Measurements from ENCODE around the gene SLC27A6. TPM values are rescaled to one million over a fixed set of nuclear protein-coding genes. Genes with fewer than 3 reads are reported as not detected.

The SLC27A6 gene
- total RNA-seq, 1 experiment from 2014 or later = 7.9 TPM

DNA sequence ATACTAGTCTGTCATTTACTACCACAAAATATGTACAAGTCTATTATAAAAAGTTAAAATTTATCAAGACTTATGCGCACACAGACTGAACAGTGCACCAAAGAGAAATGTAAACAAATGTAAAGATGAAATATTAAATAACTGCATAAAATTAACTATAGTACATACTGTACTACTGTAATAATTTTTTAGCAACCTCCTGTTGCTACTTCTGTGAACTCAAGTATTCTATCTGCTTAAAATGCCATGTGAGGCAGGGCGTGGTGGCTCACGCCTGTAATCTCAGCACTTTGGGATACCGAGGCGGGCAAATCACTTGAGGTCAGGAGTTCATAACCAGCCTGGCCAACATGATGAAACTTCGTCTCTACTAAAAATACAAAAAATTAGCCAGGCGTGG is 115.5 kb downstream of the SLC27A6 start:
- RAD21 ChIA-PET (ENCODE audit: low non-redundant PET in 1 of 2, low total read pairs in 2 of 2, uncharacterized antibody in 2 of 2, unreplicated experiment in 2 of 2) = no interaction called here
- intact Hi-C loops (cut with micrococcal nuclease) = no loop called here
- H3K9me3 ChIP-seq (ENCODE audit: control insufficient read depth in 1 of 2, insufficient read depth in 1 of 2, low read depth in 1 of 2, low read length in 2 of 2) = no peaks in the 10 kb centered on the region

More for the DNA sequence above, 115.5 kb downstream of the SLC27A6 start:
- ATAC-seq (no peak), DNase-seq (ENCODE audit: low read depth, low spot score) (no peak)
- Histone ChIP-seq H3K79me2 (ENCODE audit: insufficient read depth, low read length) (no peaks in the 10 kb centered on the region), H3K4me2 (ENCODE audit: low read length) (no peak overlapping the region), H3K9me2 (ENCODE audit: insufficient read depth) (no peaks in the 10 kb centered on the region), H4K20me1 (ENCODE audit: insufficient read depth) (no peaks in the 10 kb centered on the region), H2AFZ (ENCODE audit: low read depth, low read length, poor library complexity, severe bottlenecking) (no peak overlapping the region), H3K4me3 (replicated peaks in 1 of 2; ENCODE audit: low read depth in 1 of 2, low read length in 2 of 2) (no peak overlapping the region), H3K9ac (ENCODE audit: low read length) (no peak overlapping the region), H3K36me3 (ENCODE audit: control insufficient read depth in 1 of 2, insufficient read depth in 2 of 2, low read length in 2 of 2) (no peaks in the 10 kb centered on the region), H3K27ac (ENCODE audit: low read depth, low read length) (no peak overlapping the region), H3K4me1 (ENCODE audit: control insufficient read depth in 1 of 2, insufficient read depth in 2 of 2, low read length in 2 of 2) (no peaks in the 10 kb centered on the region), H3K27me3 (ENCODE audit: insufficient read depth, low read length) (no peaks in the 10 kb centered on the region)
- CTCF ChIA-PET = no interaction called here
- no peak for TF ChIP-seq CBX3 (IDR thresholded peaks at IDR 0.05; ENCODE audit: low read depth)
- no peak for TF ChIP-seq EZH2 (IDR thresholded peaks at IDR 0.05)
- TF ChIP-seq RAD21 (IDR thresholded peaks at IDR 0.05; ENCODE audit: low read depth) = no peak
- TF ChIP-seq, protein P1, sequence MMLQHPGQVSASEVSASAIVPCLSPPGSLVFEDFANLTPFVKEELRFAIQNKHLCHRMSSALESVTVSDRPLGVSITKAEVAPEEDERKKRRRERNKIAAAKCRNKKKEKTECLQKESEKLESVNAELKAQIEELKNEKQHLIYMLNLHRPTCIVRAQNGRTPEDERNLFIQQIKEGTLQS (IDR thresholded peaks at IDR 0.05) = no peak
- TF ChIP-seq SP1 (IDR thresholded peaks at IDR 0.05; ENCODE audit: low read depth) = no peak
- no peak for TF ChIP-seq FOSL1 (IDR thresholded peaks at IDR 0.05; ENCODE audit: low read depth)
- no peak for TF ChIP-seq ZFX (IDR thresholded peaks at IDR 0.05)
- TF ChIP-seq EGR1 (IDR thresholded peaks at IDR 0.05; ENCODE audit: low read depth) = no peak
- TF ChIP-seq, protein P2, sequence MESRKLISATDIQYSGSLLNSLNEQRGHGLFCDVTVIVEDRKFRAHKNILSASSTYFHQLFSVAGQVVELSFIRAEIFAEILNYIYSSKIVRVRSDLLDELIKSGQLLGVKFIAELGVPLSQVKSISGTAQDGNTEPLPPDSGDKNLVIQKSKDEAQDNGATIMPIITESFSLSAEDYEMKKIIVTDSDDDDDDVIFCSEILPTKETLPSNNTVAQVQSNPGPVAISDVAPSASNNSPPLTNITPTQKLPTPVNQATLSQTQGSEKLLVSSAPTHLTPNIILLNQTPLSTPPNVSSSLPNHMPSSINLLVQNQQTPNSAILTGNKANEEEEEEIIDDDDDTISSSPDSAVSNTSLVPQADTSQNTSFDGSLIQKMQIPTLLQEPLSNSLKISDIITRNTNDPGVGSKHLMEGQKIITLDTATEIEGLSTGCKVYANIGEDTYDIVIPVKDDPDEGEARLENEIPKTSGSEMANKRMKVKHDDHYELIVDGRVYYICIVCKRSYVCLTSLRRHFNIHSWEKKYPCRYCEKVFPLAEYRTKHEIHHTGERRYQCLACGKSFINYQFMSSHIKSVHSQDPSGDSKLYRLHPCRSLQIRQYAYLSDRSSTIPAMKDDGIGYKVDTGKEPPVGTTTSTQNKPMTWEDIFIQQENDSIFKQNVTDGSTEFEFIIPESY (IDR thresholded peaks at IDR 0.05; ENCODE audit: extremely low read depth, insufficient replicate concordance, low read length) = no peak
- TF ChIP-seq, protein P3, sequence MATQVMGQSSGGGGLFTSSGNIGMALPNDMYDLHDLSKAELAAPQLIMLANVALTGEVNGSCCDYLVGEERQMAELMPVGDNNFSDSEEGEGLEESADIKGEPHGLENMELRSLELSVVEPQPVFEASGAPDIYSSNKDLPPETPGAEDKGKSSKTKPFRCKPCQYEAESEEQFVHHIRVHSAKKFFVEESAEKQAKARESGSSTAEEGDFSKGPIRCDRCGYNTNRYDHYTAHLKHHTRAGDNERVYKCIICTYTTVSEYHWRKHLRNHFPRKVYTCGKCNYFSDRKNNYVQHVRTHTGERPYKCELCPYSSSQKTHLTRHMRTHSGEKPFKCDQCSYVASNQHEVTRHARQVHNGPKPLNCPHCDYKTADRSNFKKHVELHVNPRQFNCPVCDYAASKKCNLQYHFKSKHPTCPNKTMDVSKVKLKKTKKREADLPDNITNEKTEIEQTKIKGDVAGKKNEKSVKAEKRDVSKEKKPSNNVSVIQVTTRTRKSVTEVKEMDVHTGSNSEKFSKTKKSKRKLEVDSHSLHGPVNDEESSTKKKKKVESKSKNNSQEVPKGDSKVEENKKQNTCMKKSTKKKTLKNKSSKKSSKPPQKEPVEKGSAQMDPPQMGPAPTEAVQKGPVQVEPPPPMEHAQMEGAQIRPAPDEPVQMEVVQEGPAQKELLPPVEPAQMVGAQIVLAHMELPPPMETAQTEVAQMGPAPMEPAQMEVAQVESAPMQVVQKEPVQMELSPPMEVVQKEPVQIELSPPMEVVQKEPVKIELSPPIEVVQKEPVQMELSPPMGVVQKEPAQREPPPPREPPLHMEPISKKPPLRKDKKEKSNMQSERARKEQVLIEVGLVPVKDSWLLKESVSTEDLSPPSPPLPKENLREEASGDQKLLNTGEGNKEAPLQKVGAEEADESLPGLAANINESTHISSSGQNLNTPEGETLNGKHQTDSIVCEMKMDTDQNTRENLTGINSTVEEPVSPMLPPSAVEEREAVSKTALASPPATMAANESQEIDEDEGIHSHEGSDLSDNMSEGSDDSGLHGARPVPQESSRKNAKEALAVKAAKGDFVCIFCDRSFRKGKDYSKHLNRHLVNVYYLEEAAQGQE (IDR thresholded peaks at IDR 0.05; ENCODE audit: low read depth) = no peak
- no peak for TF ChIP-seq SIN3A (IDR thresholded peaks at IDR 0.05; ENCODE audit: low read depth)
- TF ChIP-seq ELF1 (IDR thresholded peaks at IDR 0.05; ENCODE audit: borderline replicate concordance, low read depth) = no peak
- BruUV-seq (replicated peaks) = no TSS peak
- POLR2A ChIA-PET = no interaction called here
